Measurements from ENCODE around the gene GEMIN5. TPM values are rescaled to one million over a fixed set of nuclear protein-coding genes. Genes with fewer than 3 reads are reported as not detected.

GEMIN5 gene
- total and polyA plus RNA-seq, 2 of the 13 experiments (the other 11 are each of a cell fraction or from before 2014, with no cell fraction given), result 6.6 to 28.6 TPM

DNA sequence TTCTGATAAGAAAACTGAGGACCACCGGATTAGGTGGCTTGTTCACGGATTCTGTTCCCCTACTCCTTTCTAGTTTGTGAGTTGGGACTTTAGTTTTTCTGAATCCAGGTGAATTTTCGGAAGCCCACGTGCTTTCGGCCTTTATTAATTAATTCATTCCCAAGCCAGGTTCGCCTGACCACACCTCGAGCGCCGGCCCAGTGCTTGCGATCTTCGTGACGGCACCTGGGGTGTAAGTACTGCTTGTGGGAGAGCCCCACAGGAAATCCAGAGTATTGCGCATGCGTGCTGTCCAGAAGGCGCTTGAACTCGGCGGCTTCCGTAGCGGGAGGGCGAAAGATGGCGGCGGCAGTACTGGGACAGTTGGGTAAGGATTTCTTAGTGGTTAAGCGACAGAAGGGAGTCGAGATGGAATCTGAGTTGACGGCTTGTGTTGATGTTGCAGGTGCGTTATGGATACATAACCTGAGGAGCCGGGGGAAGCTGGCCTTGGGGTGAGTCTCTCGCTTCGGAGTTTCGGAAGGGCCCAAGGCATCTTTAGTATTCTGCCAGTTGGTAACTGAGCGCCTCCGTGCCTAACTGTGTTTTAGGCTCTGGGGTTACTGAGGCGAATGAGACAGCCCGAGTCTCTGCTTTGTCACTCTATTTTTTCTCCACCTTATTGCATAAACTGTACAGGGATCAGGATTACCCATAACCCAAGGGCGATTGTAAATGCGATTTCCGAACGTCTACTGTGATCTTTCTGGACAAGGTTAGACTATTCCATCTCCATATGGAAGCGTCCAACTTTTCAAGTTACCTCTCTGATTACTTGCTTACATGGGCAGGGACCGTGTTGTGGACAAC lies 3.0 kb upstream of the GEMIN5 start, which contains the start of gene MRPL22 (continued):
- TF ChIP-seq, protein P1, sequence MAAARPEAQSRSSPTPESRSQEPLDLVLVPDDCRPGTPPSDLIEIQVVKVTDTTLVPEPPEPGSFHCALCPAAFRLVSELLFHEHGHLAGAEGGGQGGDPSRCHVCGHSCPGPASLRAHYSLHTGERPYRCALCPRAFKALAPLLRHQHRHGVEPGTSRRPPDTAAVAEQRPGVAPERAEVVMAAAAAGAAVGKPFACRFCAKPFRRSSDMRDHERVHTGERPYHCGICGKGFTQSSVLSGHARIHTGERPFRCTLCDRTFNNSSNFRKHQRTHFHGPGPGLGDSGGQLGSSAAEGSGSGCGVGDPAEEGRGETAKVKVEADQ (CRISPR knock-in tag; IDR thresholded peaks at IDR 0.05; ENCODE audit: borderline replicate concordance), result 0 out of 2 replicates have a peak, but pooled peaks have one; percentile 42
- TF ChIP-seq ZNF230 (CRISPR knock-in tag; IDR thresholded peaks at IDR 0.05), result 0 out of 2 replicates have a peak, but pooled peaks have one; percentile 29
- TF ChIP-seq ZNF570 (CRISPR knock-in tag; IDR thresholded peaks at IDR 0.05; ENCODE audit: borderline replicate concordance), result no peak
- TF ChIP-seq, protein P2, sequence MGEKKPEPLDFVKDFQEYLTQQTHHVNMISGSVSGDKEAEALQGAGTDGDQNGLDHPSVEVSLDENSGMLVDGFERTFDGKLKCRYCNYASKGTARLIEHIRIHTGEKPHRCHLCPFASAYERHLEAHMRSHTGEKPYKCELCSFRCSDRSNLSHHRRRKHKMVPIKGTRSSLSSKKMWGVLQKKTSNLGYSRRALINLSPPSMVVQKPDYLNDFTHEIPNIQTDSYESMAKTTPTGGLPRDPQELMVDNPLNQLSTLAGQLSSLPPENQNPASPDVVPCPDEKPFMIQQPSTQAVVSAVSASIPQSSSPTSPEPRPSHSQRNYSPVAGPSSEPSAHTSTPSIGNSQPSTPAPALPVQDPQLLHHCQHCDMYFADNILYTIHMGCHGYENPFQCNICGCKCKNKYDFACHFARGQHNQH (CRISPR knock-in tag; IDR thresholded peaks at IDR 0.05), result 0 out of 2 replicates have a peak, but pooled peaks have one; percentile 24
- no peak for TF ChIP-seq MBD4 (IDR thresholded peaks at IDR 0.05; ENCODE audit: borderline replicate concordance, low read length)
- TF ChIP-seq MAF1 (CRISPR knock-in tag; IDR thresholded peaks at IDR 0.05; ENCODE audit: borderline replicate concordance), result no peak
- peak; percentile 65; the same call in 1 of the 2 replicates for TF ChIP-seq HIVEP1 (CRISPR knock-in tag; IDR thresholded peaks at IDR 0.05)
- peak; percentile 54 for TF ChIP-seq HDAC2 (CRISPR knock-in tag; IDR thresholded peaks at IDR 0.05)
- TF ChIP-seq, protein P3, sequence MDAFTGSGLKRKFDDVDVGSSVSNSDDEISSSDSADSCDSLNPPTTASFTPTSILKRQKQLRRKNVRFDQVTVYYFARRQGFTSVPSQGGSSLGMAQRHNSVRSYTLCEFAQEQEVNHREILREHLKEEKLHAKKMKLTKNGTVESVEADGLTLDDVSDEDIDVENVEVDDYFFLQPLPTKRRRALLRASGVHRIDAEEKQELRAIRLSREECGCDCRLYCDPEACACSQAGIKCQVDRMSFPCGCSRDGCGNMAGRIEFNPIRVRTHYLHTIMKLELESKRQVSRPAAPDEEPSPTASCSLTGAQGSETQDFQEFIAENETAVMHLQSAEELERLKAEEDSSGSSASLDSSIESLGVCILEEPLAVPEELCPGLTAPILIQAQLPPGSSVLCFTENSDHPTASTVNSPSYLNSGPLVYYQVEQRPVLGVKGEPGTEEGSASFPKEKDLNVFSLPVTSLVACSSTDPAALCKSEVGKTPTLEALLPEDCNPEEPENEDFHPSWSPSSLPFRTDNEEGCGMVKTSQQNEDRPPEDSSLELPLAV (CRISPR knock-in tag; conservative IDR thresholded peaks at IDR 0.05; ENCODE audit: low read depth), result no peak
- peak; percentile 98 for TF ChIP-seq POLR2AphosphoS5 (IDR thresholded peaks at IDR 0.05; ENCODE audit: low read depth, low read length)
- peak; percentile 92 for TF ChIP-seq KAT8 (CRISPR knock-in tag; IDR thresholded peaks at IDR 0.05)
- peak; percentile 62 for TF ChIP-seq ERF (CRISPR knock-in tag; IDR thresholded peaks at IDR 0.05)
- TF ChIP-seq HNRNPLL (IDR thresholded peaks at IDR 0.05; ENCODE audit: low read depth, low read length, poor library complexity, severe bottlenecking), result peak; percentile 36
- no peak for TF ChIP-seq PHB2 (IDR thresholded peaks at IDR 0.05; ENCODE audit: partially characterized antibody)
- 0 out of 2 replicates have a peak, but pooled peaks have one; percentile 54 for TF ChIP-seq ZNF274 (CRISPR knock-in tag; IDR thresholded peaks at IDR 0.05)
- TF ChIP-seq CBX1 (IDR thresholded peaks at IDR 0.05; ENCODE audit: low read depth), result peak; percentile 51
- TF ChIP-seq, protein P4, sequence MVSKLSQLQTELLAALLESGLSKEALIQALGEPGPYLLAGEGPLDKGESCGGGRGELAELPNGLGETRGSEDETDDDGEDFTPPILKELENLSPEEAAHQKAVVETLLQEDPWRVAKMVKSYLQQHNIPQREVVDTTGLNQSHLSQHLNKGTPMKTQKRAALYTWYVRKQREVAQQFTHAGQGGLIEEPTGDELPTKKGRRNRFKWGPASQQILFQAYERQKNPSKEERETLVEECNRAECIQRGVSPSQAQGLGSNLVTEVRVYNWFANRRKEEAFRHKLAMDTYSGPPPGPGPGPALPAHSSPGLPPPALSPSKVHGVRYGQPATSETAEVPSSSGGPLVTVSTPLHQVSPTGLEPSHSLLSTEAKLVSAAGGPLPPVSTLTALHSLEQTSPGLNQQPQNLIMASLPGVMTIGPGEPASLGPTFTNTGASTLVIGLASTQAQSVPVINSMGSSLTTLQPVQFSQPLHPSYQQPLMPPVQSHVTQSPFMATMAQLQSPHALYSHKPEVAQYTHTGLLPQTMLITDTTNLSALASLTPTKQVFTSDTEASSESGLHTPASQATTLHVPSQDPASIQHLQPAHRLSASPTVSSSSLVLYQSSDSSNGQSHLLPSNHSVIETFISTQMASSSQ (IDR thresholded peaks at IDR 0.05; ENCODE audit: low read depth), result no peak
- TF ChIP-seq, protein P4 (CRISPR knock-in tag; IDR thresholded peaks at IDR 0.05; ENCODE audit: borderline replicate concordance), result no peak
- TF ChIP-seq ZNF547 (CRISPR knock-in tag; IDR thresholded peaks at IDR 0.05), result peak; percentile 62; the same call in 1 of the 2 replicates
- TF ChIP-seq FOXC1 (CRISPR knock-in tag; IDR thresholded peaks at IDR 0.05; ENCODE audit: borderline replicate concordance), result peak; percentile 44; the same call in 1 of the 2 replicates
- no peak for TF ChIP-seq SSRP1 (CRISPR knock-in tag; IDR thresholded peaks at IDR 0.05)
- peak; percentile 96 for TF ChIP-seq KDM5A (IDR thresholded peaks at IDR 0.05; ENCODE audit: borderline replicate concordance, low read length)
- TF ChIP-seq ZNF713 (CRISPR knock-in tag; IDR thresholded peaks at IDR 0.05), result no peak

All from HepG2 (cell line).